Parathyroid adenoma (tissue), 2 donors: Measurements from ENCODE around the gene STARD13.

ENCODE experiments used
- H2AFZ ChIP-seq: fragments of 300-600 bp; sonication (generic); one replicate; pipeline ENCODE4 v1.7.0; 2017; ENCODE audit warnings: antibody characterized with exemption, mild to moderate bottlenecking
- H3K27ac ChIP-seq: fragments of 300-600 bp; sonication (generic); one replicate; pipeline ENCODE4 v1.7.0; 2017
- H3K27me3 ChIP-seq: fragments of 300-600 bp; sonication (generic); one replicate; pipeline ENCODE4 v1.7.0; 2017; ENCODE audit warnings: low read length; ENCODE audit not compliant: control insufficient read depth, insufficient read depth
- H3K36me3 ChIP-seq: fragments of 300-600 bp; sonication (generic); one replicate; pipeline ENCODE4 v1.7.0; 2017; ENCODE audit warnings: low read length; ENCODE audit not compliant: control insufficient read depth, insufficient read depth
- H3K4me1 ChIP-seq: fragments of 300-600 bp; sonication (generic); one replicate; pipeline ENCODE4 v1.7.0; 2017; ENCODE audit warnings: control low read depth
- H3K4me2 ChIP-seq: fragments of 300-600 bp; sonication (generic); one replicate; pipeline ENCODE4 v1.7.0; 2017; ENCODE audit warnings: low read length
- H3K4me3 ChIP-seq: fragments of 300-600 bp; sonication (generic); one replicate; pipeline ENCODE4 v1.7.0; 2017; ENCODE audit warnings: low read depth, low read length
- H3K79me2 ChIP-seq: fragments of 300-600 bp; sonication (generic); one replicate; pipeline ENCODE4 v1.7.0; 2017; ENCODE audit warnings: control low read depth
- H3K9ac ChIP-seq: fragments of 300-600 bp; sonication (generic); one replicate; pipeline ENCODE4 v1.7.0; 2017; ENCODE audit warnings: mild to moderate bottlenecking
- H3K9me3 ChIP-seq: fragments of 300-600 bp; sonication (generic); one replicate; pipeline ENCODE4 v1.7.0; 2017; ENCODE audit warnings: low read length; ENCODE audit not compliant: control insufficient read depth
- CTCF ChIP-seq: fragments of 300-600 bp; sonication (generic); IDR thresholded peaks from one replicate; pipeline ENCODE4 v1.7.0; 2017; ENCODE audit warnings: antibody characterized with exemption, mild to moderate bottlenecking
- donor health status: primary hyperparathyroidism.

Gene STARD13

GRCh38 chr13:33235564-33235963 lies 50.0 kb downstream of the STARD13 start:
- H2AFZ ChIP-seq = no peak overlapping the region
- H3K9me3 ChIP-seq = no peaks in the 10 kb centered on the region
- no peaks in the 10 kb centered on the region for H3K27me3 ChIP-seq
- H3K9ac ChIP-seq = no peak overlapping the region
- no peaks in the 10 kb centered on the region for H3K79me2 ChIP-seq
- no peaks in the 10 kb centered on the region for H3K36me3 ChIP-seq
- no peak overlapping the region for H3K27ac ChIP-seq
- peaks cover 2% of the 10 kb centered on the region for H3K4me1 ChIP-seq
- H3K4me2 ChIP-seq = no peak overlapping the region
- no peak for TF ChIP-seq CTCF
- no peak overlapping the region for H3K4me3 ChIP-seq

GRCh38 chr13:33235078-33235477 lies 50.5 kb downstream of the STARD13 start:
- H3K4me3 ChIP-seq = no peak overlapping the region
- no peaks in the 10 kb centered on the region for H3K79me2 ChIP-seq
- H3K36me3 ChIP-seq = no peaks in the 10 kb centered on the region
- no peak overlapping the region for H3K27ac ChIP-seq
- H3K4me2 ChIP-seq = no peak overlapping the region
- H3K9me3 ChIP-seq = no peaks in the 10 kb centered on the region
- no peaks in the 10 kb centered on the region for H3K27me3 ChIP-seq
- TF ChIP-seq CTCF = no peak
- no peak overlapping the region for H2AFZ ChIP-seq
- H3K4me1 ChIP-seq = peaks cover 5% of the 10 kb centered on the region
- no peak overlapping the region for H3K9ac ChIP-seq

- H3K4me2 ChIP-seq = no peak overlapping the region
- H3K9me3 ChIP-seq = no peaks in the 10 kb centered on the region
- no peak overlapping the region for H3K9ac ChIP-seq
- no peak overlapping the region for H3K4me3 ChIP-seq
- no peaks in the 10 kb centered on the region for H3K27me3 ChIP-seq
- no peak overlapping the region for H3K27ac ChIP-seq
- H3K36me3 ChIP-seq = no peaks in the 10 kb centered on the region
- H2AFZ ChIP-seq = no peak overlapping the region
- no peaks in the 10 kb centered on the region for H3K79me2 ChIP-seq
- TF ChIP-seq CTCF = no peak
- peaks cover 20% of the 10 kb centered on the region for H3K4me1 ChIP-seq
These were observed 52.0 kb downstream of the STARD13 start for GRCh38 chr13:33233547-33233946.

- Histone ChIP-seq H3K9ac (no peak overlapping the region), H3K27ac (no peak overlapping the region), H3K9me3 (no peaks in the 10 kb centered on the region), H3K4me2 (no peak overlapping the region), H3K36me3 (no peaks in the 10 kb centered on the region), H3K79me2 (no peaks in the 10 kb centered on the region), H3K4me1 (peaks cover 20% of the 10 kb centered on the region), H3K27me3 (no peaks in the 10 kb centered on the region), H2AFZ (no peak overlapping the region), H3K4me3 (no peak overlapping the region)
- TF ChIP-seq CTCF = no peak
These were observed 52.7 kb downstream of the STARD13 start for GRCh38 chr13:33232883-33233282.

- no peak overlapping the region for H3K4me2 ChIP-seq
- no peak overlapping the region for H3K27ac ChIP-seq
- no peak overlapping the region for H3K4me3 ChIP-seq
- no peaks in the 10 kb centered on the region for H3K9me3 ChIP-seq
- no peak for TF ChIP-seq CTCF
- peaks cover 20% of the 10 kb centered on the region for H3K4me1 ChIP-seq
- H3K27me3 ChIP-seq = no peaks in the 10 kb centered on the region
- no peak overlapping the region for H3K9ac ChIP-seq
- H3K36me3 ChIP-seq = no peaks in the 10 kb centered on the region
- H2AFZ ChIP-seq = no peak overlapping the region
- no peaks in the 10 kb centered on the region for H3K79me2 ChIP-seq
These were observed 54.2 kb downstream of the STARD13 start for GRCh38 chr13:33231339-33231738.
